ENCODE measurements around the gene GNA15.

Gene GNA15

GRCh38 chr19:3122512-3122870, 13.3 kb upstream of the GNA15 start:
- no peak for DNase-seq

GRCh38 chr19:3123088-3123721, 12.6 kb upstream of the GNA15 start:
- DNase-seq, result no peak

GRCh38 chr19:3123956-3124355, 11.9 kb upstream of the GNA15 start:
- no peak for DNase-seq

GRCh38 chr19:3124630-3125029, 11.2 kb upstream of the GNA15 start:
- no peak for DNase-seq

- DNase-seq, result no peak
These were observed 9.8 kb upstream of the GNA15 start for GRCh38 chr19:3125900-3126524.

GRCh38 chr19:3129112-3129511, 6.7 kb upstream of the GNA15 start:
- DNase-seq, result peak; percentile 26

- no peak for DNase-seq
These were observed 4.7 kb upstream of the GNA15 start for GRCh38 chr19:3131168-3131567.

GRCh38 chr19:3132971-3133792, 2.7 kb upstream of the GNA15 start:
- DNase-seq, result peak; percentile 94

- DNase-seq, result no peak
These were observed 2.1 kb upstream of the GNA15 start for GRCh38 chr19:3133793-3134116.

- DNase-seq, result no peak
These were observed 837 bp downstream of the GNA15 start for GRCh38 chr19:3136684-3137055.

GRCh38 chr19:3137119-3137518, 1.3 kb downstream of the GNA15 start:
- DNase-seq, result no peak

GRCh38 chr19:3138268-3138667, 2.4 kb downstream of the GNA15 start:
- no peak for DNase-seq

- peak; percentile 7 for DNase-seq
These were observed 4.8 kb downstream of the GNA15 start for GRCh38 chr19:3140667-3141038.

- DNase-seq, result peak; percentile 70
These were observed 6.4 kb downstream of the GNA15 start for GRCh38 chr19:3142292-3142670.

- no peak for DNase-seq
These were observed 7.0 kb downstream of the GNA15 start for GRCh38 chr19:3142781-3143337.

GRCh38 chr19:3145909-3146676, 10.3 kb downstream of the GNA15 start:
- peak; percentile 59 for DNase-seq

GRCh38 chr19:3146677-3147100, 10.9 kb downstream of the GNA15 start:
- no peak for DNase-seq

- no peak for DNase-seq
These were observed 12.7 kb downstream of the GNA15 start for GRCh38 chr19:3148503-3148902.

- no peak for DNase-seq
These were observed 13.3 kb downstream of the GNA15 start for GRCh38 chr19:3149089-3149488.

GRCh38 chr19:3149526-3150505, 14.0 kb downstream of the GNA15 start:
- DNase-seq, result no peak

- no peak for DNase-seq
These were observed 15.0 kb downstream of the GNA15 start for GRCh38 chr19:3150739-3151329.
